Endodermal cell (in vitro differentiated cells): ENCODE data around the gene MTG2. TPM values are rescaled to one million over a fixed set of nuclear protein-coding genes. Genes with fewer than 3 reads are reported as not detected.

Experiments
- DNase-seq: peaks from one replicate; pipeline ENCODE4 v3.0.0-alpha.2; 2017
- H3K27ac ChIP-seq: 2 replicates; pipeline ENCODE4 v1.5.1; 2013; ENCODE audit warnings: mild to moderate bottlenecking, low read depth, low read length, moderate library complexity
- H3K27me3 ChIP-seq: 2 replicates; pipeline ENCODE4 v1.6.1; 2013; ENCODE audit warnings: mild to moderate bottlenecking, low read length, moderate library complexity; ENCODE audit not compliant: insufficient read depth, control insufficient read depth, poor library complexity, severe bottlenecking
- H3K36me3 ChIP-seq: 2 replicates; pipeline ENCODE4 v1.7.0; 2013; ENCODE audit warnings: mild to moderate bottlenecking, low read length, moderate library complexity; ENCODE audit not compliant: control insufficient read depth, insufficient read depth
- H3K4me1 ChIP-seq: one replicate; pipeline ENCODE4 v1.7.0; 2013; ENCODE audit warnings: low read length; ENCODE audit not compliant: control insufficient read depth, insufficient read depth
- H3K4me3 ChIP-seq: 2 replicates; pipeline ENCODE4 v1.5.1; 2013; ENCODE audit warnings: mild to moderate bottlenecking, low read length, moderate library complexity
- H3K9ac ChIP-seq: 2 replicates; pipeline ENCODE4 v1.6.1; 2013; ENCODE audit warnings: mild to moderate bottlenecking, low read length, moderate library complexity; ENCODE audit not compliant: poor library complexity, severe bottlenecking; ENCODE audit errors: extremely low read depth
- H3K9me3 ChIP-seq: 2 replicates; pipeline ENCODE4 v1.6.1; 2013; ENCODE audit warnings: mild to moderate bottlenecking, low read length, moderate library complexity; ENCODE audit not compliant: control insufficient read depth
- H3K27ac Mint-ChIP-seq: 2 replicates; pipeline ENCODE4 v1.8.0; 2020; ENCODE audit warnings: mixed read lengths
- H3K27me3 Mint-ChIP-seq: 2 replicates; pipeline ENCODE4 v1.8.0; 2021; ENCODE audit warnings: mild to moderate bottlenecking, mixed read lengths; ENCODE audit not compliant: insufficient read depth
- H3K36me3 Mint-ChIP-seq: 2 replicates; pipeline ENCODE4 v1.8.0; 2020; ENCODE audit warnings: low read depth, mixed read lengths
- H3K4me1 Mint-ChIP-seq: 2 replicates; pipeline ENCODE4 v1.8.0; 2020; ENCODE audit warnings: mixed read lengths
- H3K4me3 Mint-ChIP-seq: 2 replicates; pipeline ENCODE4 v1.8.0; 2020; ENCODE audit warnings: mild to moderate bottlenecking, moderate library complexity, mixed read lengths
- H3K9me3 Mint-ChIP-seq: 2 replicates; pipeline ENCODE4 v1.8.0; 2020; ENCODE audit warnings: mild to moderate bottlenecking, mixed read lengths
- WGBS, 2 experiments: methylation state at CpG; one replicate each; pipeline versions ENCODE4 v1.1.5 to v1.1.7; 2013; ENCODE audit warnings: missing lambda C conversion rate in 2 of 2, mixed read lengths in 1 of 2; ENCODE audit not compliant: insufficient coverage in 1 of 2, insufficient read length in 1 of 2; 5-methylcytosine and 5-hydroxymethylcytosine counted together
- total RNA-seq, 2 donors: library from RNA; stranded (reverse); fragmentation: NEBNext Ultra II Directional in 1 of 2; extraction: Animal tissue kit (Norgen Biotek cat#: 25700) in 1 of 2; gene quantifications; 2 replicates in 1 of 2; 3 replicates in 1 of 2; pipeline ENCODE4 v1.2.1, GENCODE V29; 2021
- TF ChIP-seq, protein P1 (sequence below): fragments of 200-600 bp; sonication (generic); conservative IDR thresholded peaks from 2 replicates; pipeline ENCODE4 v1.5.0; 2021; ENCODE audit warnings: antibody characterized with exemption, mild to moderate bottlenecking

Gene MTG2
- total RNA-seq, 2 donors from 2014 or later = 28.2 to 29.6 TPM

DNA sequence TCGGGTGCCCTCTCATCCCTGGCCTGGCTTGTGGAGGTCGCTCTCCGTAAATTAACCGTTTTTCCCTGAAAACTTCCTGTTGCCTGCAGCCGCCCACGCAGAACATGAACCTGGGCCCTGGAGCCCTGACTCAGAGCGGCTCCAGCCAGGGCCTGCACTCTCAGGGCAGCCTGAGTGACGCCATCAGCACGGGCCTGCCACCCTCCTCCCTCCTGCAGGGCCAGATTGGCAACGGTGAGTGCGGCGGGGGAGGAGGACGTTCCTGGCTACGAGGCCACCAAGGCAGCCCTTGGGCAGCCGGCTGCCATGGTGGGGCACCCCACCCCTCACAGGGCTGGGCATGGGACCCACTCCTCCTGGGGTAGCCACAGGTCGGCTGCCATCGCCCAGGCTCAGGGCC is 21.5 kb upstream of the MTG2 start:
- Mint-ChIP-seq H3K4me3 (no peak overlapping the region), H3K9me3 (no peaks in the 10 kb centered on the region), H3K4me1 (peaks cover under 1% of the 10 kb centered on the region), H3K27me3 (no peaks in the 10 kb centered on the region), H3K27ac (no peak overlapping the region), H3K36me3 (peaks cover 38% of the 10 kb centered on the region)
- H3K4me1 ChIP-seq = no peaks in the 10 kb centered on the region
- no peak overlapping the region for H3K9ac ChIP-seq
- no peak overlapping the region for H3K4me3 ChIP-seq
- no peaks in the 10 kb centered on the region for H3K27me3 ChIP-seq
- no peak overlapping the region for H3K27ac ChIP-seq
- 94% methylated on average over 17 of the region's 17 CpGs; no CpG with 5 or more reads in 1 of the 2 experiments for WGBS, 2 experiments
- peaks cover 41% of the 10 kb centered on the region for H3K36me3 ChIP-seq
- DNase-seq = no peak
- no peaks in the 10 kb centered on the region for H3K9me3 ChIP-seq
- TF ChIP-seq, protein P1, sequence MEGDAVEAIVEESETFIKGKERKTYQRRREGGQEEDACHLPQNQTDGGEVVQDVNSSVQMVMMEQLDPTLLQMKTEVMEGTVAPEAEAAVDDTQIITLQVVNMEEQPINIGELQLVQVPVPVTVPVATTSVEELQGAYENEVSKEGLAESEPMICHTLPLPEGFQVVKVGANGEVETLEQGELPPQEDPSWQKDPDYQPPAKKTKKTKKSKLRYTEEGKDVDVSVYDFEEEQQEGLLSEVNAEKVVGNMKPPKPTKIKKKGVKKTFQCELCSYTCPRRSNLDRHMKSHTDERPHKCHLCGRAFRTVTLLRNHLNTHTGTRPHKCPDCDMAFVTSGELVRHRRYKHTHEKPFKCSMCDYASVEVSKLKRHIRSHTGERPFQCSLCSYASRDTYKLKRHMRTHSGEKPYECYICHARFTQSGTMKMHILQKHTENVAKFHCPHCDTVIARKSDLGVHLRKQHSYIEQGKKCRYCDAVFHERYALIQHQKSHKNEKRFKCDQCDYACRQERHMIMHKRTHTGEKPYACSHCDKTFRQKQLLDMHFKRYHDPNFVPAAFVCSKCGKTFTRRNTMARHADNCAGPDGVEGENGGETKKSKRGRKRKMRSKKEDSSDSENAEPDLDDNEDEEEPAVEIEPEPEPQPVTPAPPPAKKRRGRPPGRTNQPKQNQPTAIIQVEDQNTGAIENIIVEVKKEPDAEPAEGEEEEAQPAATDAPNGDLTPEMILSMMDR = no peak

DNA sequence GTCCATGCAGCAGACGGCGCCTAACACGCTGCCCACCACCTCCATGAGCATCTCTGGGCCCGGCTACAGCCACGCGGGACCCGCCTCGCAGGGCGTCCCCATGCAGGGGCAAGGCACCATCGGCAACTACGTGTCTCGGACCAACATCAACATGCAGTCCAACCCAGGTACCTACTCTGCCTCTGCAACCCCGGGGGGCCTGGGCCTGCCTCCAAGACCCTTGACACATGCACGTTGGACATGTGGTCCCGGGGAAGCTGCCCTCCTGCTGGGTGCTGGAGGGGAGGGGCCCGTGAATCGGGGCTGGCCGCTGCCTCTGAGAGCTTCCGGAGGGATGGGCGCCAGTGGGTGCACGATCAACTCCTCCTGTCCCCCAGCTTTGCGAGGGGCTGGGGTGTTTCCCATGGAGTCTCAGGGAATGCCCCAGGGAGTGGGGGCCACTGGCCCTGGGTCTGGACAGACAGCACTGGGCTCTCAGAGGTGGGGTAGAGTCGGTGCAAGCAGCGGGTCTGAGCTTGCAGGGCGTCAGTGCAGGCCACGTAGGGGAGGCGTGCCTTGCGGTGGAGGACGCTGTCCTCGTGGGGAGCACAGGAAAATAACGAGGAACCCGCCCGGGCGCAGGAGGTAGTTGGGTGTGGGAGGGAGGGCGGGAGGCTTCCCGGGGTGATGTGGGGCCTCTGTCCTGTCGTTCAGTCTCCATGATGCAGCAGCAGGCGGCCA is 19.9 kb upstream of the MTG2 start:
- Mint-ChIP-seq H3K27ac (no peak overlapping the region), H3K36me3 (peaks cover 39% of the 10 kb centered on the region), H3K27me3 (no peaks in the 10 kb centered on the region), H3K9me3 (no peaks in the 10 kb centered on the region), H3K4me1 (no peaks in the 10 kb centered on the region), H3K4me3 (no peak overlapping the region)
- Histone ChIP-seq H3K4me3 (no peak overlapping the region), H3K36me3 (peaks cover 36% of the 10 kb centered on the region), H3K9ac (no peak overlapping the region), H3K27me3 (no peaks in the 10 kb centered on the region), H3K27ac (no peak overlapping the region), H3K9me3 (no peaks in the 10 kb centered on the region), H3K4me1 (no peaks in the 10 kb centered on the region)
- DNase-seq = no peak
- 96 to 100% methylated on average over 10 to 38 of the region's 38 CpGs for WGBS, 2 experiments
- TF ChIP-seq, protein P1 = no peak

DNA sequence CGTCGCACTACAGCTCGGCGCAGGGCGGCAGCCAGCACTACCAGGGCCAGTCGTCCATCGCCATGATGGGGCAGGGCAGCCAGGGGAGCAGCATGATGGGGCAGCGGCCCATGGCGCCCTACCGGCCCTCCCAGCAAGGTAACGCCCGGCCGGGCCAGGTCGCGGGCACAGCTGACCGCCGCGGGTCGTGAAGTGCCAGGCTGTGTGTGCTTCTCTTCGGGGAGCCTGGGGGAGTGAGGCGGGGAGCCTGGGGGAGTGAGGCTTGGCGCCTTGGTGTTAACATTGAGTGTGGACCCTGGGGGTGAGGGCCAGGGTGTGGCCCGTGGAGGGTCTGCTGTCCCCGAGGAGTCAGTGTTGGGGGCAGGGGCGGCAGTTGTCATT is 19.4 kb upstream of the MTG2 start:
- Histone ChIP-seq H3K4me1 (no peaks in the 10 kb centered on the region), H3K4me3 (no peak overlapping the region), H3K9me3 (no peaks in the 10 kb centered on the region), H3K27ac (no peak overlapping the region), H3K36me3 (peaks cover 34% of the 10 kb centered on the region), H3K9ac (no peak overlapping the region), H3K27me3 (no peaks in the 10 kb centered on the region)
- H3K27me3 Mint-ChIP-seq = no peaks in the 10 kb centered on the region
- H3K27ac Mint-ChIP-seq = no peak overlapping the region
- TF ChIP-seq, protein P1 = no peak
- WGBS, 2 experiments = 84 to 97% methylated on average over 3 to 25 of the region's 25 CpGs
- no peaks in the 10 kb centered on the region for H3K9me3 Mint-ChIP-seq
- no peak for DNase-seq
- no peaks in the 10 kb centered on the region for H3K4me1 Mint-ChIP-seq
- H3K4me3 Mint-ChIP-seq = no peak overlapping the region
- peaks cover 44% of the 10 kb centered on the region for H3K36me3 Mint-ChIP-seq
